SK-N-SH (cell line): ENCODE measurements around the gene TOP3A. TPM values are rescaled to one million over a fixed set of nuclear protein-coding genes. Genes with fewer than 3 reads are reported as not detected.

Experiments
- CTCF ChIA-PET: fragments of 300-600, 350-600 bp; formaldehyde crosslinking; extraction: SDS; loops from one replicate; lab custom pipeline; 2021; lab: Yijun Ruan, JAX
- POLR2A ChIA-PET: fragments of 350-600 bp; sonication (Branson Sonifier 250); formaldehyde crosslinking; extraction: SDS; loops from one replicate; lab custom pipeline; 2020; ENCODE audit warnings: antibody characterized with exemption, inconsistent platforms; lab: Yijun Ruan, JAX
- DNase-seq: peaks from one replicate; pipeline ENCODE4 v3.0.0; 2012
- H2AFZ ChIP-seq: fragments of 200-600 bp; sonication (generic); 2 replicates; pipeline ENCODE4 v1.8.1; 2016; ENCODE audit warnings: antibody characterized with exemption, mild to moderate bottlenecking, low read depth
- H3F3A ChIP-seq: fragments of 200-600 bp; sonication (generic); replicated peaks from 2 replicates; pipeline ENCODE3; 2016; ENCODE audit warnings: antibody characterized with exemption, mild to moderate bottlenecking; ENCODE audit not compliant: insufficient read depth
- H3K27ac ChIP-seq, 2 experiments: fragments of 200-500 bp in 1 of 2; fragments of 200-600 bp in 1 of 2; sonication (Bioruptor generic) in 1 of 2; sonication (generic), shearing (Covaris generic) in 1 of 2; 2 replicates each; pipeline versions ENCODE4 v1.5.1 to v1.6.1; 2014 to 2016; ENCODE audit warnings: low read depth in 2 of 2, inconsistent platforms in 1 of 2, low read length in 1 of 2, mild to moderate bottlenecking in 1 of 2, mixed read lengths in 1 of 2
- H3K27me3 ChIP-seq: fragments of 200-600 bp; sonication (generic), shearing (Covaris generic); 2 replicates; pipeline ENCODE4 v1.6.1; 2016; ENCODE audit warnings: mixed run types; ENCODE audit not compliant: insufficient read depth
- H3K36me3 ChIP-seq, 2 experiments: fragments of 200-500 bp in 1 of 2; fragments of 200-600 bp in 1 of 2; sonication (Bioruptor generic) in 1 of 2; sonication (generic) in 1 of 2; replicated peaks in 1 of 2; 2 replicates each; pipeline versions ENCODE3 to v1.5.1; 2014 to 2016; ENCODE audit warnings: low read length in 1 of 2, mild to moderate bottlenecking in 1 of 2; ENCODE audit not compliant: insufficient read depth in 2 of 2, control insufficient read depth in 1 of 2
- H3K4me1 ChIP-seq, 2 experiments: fragments of 200-500 bp in 1 of 2; fragments of 200-600 bp in 1 of 2; sonication (Bioruptor generic) in 1 of 2; sonication (generic), shearing (Covaris generic) in 1 of 2; 2 replicates each; pipeline versions ENCODE4 v1.5.1 to v1.6.1; 2014 to 2016; ENCODE audit warnings: low read depth in 1 of 2, low read length in 1 of 2, mixed run types in 1 of 2; ENCODE audit not compliant: insufficient read depth in 2 of 2, control insufficient read depth in 1 of 2
- H3K4me2 ChIP-seq: fragments of 200-600 bp; sonication (generic), shearing (Covaris generic); 2 replicates; pipeline ENCODE4 v1.6.1; 2017; ENCODE audit warnings: mixed run types
- H3K4me3 ChIP-seq, 2 experiments: fragments of 200-500 bp in 1 of 2; fragments of 200-600 bp in 1 of 2; sonication (Bioruptor generic) in 1 of 2; sonication (generic), shearing (Covaris generic) in 1 of 2; 2 replicates each; pipeline versions ENCODE4 v1.5.1 to v1.8.1; 2014 to 2016; ENCODE audit warnings: low read depth in 2 of 2, inconsistent platforms in 1 of 2, low read length in 1 of 2, mild to moderate bottlenecking in 1 of 2, mixed read lengths in 1 of 2, moderate library complexity in 1 of 2
- H3K79me2 ChIP-seq: fragments of 200-600 bp; sonication (generic); 2 replicates; pipeline ENCODE4 v1.8.1; 2017; ENCODE audit warnings: mild to moderate bottlenecking; ENCODE audit not compliant: insufficient read depth
- H3K9ac ChIP-seq: fragments of 200-600 bp; sonication (generic); 2 replicates; pipeline ENCODE4 v1.6.1; 2017; ENCODE audit warnings: mixed run types
- H3K9me2 ChIP-seq: fragments of 200-600 bp; sonication (generic); 2 replicates; pipeline ENCODE4 v1.6.1; 2017; ENCODE audit warnings: mixed run types
- H3K9me3 ChIP-seq: fragments of 200-600 bp; sonication (generic); 2 replicates; pipeline ENCODE4 v1.6.1; 2017; ENCODE audit warnings: mixed run types, mild to moderate bottlenecking, moderate library complexity
- H4K20me1 ChIP-seq: fragments of 200-600 bp; sonication (generic); 2 replicates; pipeline ENCODE4 v1.6.1; 2017; ENCODE audit warnings: mild to moderate bottlenecking, mixed run types; ENCODE audit not compliant: insufficient read depth
- CHD2 ChIP-seq: fragments of 150-350 bp; IDR thresholded peaks from 2 replicates; pipeline ENCODE4 v1.6.1; 2018; ENCODE audit warnings: low read length; ENCODE audit not compliant: partially characterized antibody
- EZH2phosphoT487 ChIP-seq: fragments of 200-600 bp; sonication (generic); IDR thresholded peaks from 2 replicates; pipeline ENCODE4 v1.6.1; 2017; ENCODE audit warnings: low read depth, mixed run types, mild to moderate bottlenecking, antibody characterized with exemption, moderate library complexity, borderline replicate concordance
- FOXJ3 ChIP-seq: sonication (generic); formaldehyde crosslinking; IDR thresholded peaks from 2 replicates; pipeline ENCODE4 v1.5.1; 2020; ENCODE audit warnings: mild to moderate bottlenecking, missing genetic modification reagents
- FOXM1 ChIP-seq: IDR thresholded peaks from 2 replicates; pipeline ENCODE4 v1.4.0; 2012; ENCODE audit warnings: low read depth, mild to moderate bottlenecking
- GATA2 ChIP-seq: sonication (generic); formaldehyde crosslinking; IDR thresholded peaks from 2 replicates; pipeline ENCODE4 v1.5.0; 2020; ENCODE audit warnings: mild to moderate bottlenecking, missing genetic modification reagents
- JUND ChIP-seq: IDR thresholded peaks from 2 replicates; pipeline ENCODE4 v1.4.0; 2012
- RAD21 ChIP-seq: IDR thresholded peaks from 2 replicates; pipeline ENCODE4 v1.6.1; 2012; ENCODE audit warnings: mild to moderate bottlenecking, low read length
- RFX5 ChIP-seq: IDR thresholded peaks from 2 replicates; pipeline ENCODE4 v1.6.1; 2012; ENCODE audit warnings: mild to moderate bottlenecking, improper control_type of control experiment, low read length
- RXRA ChIP-seq: IDR thresholded peaks from 2 replicates; pipeline ENCODE4 v1.4.0; 2012; ENCODE audit warnings: low read depth, mild to moderate bottlenecking, borderline replicate concordance
- SMC3 ChIP-seq: IDR thresholded peaks from 2 replicates; pipeline ENCODE4 v1.6.1; 2012; ENCODE audit warnings: low read depth, low read length, improper control_type of control experiment
- TAF1 ChIP-seq: IDR thresholded peaks from 2 replicates; pipeline ENCODE4 v1.6.1; 2012; ENCODE audit warnings: low read depth, mild to moderate bottlenecking, low read length, moderate library complexity, borderline replicate concordance
- TEAD4 ChIP-seq: IDR thresholded peaks from 2 replicates; pipeline ENCODE4 v1.4.0; 2012; ENCODE audit warnings: mild to moderate bottlenecking, borderline replicate concordance; ENCODE audit not compliant: insufficient read depth
- YY1 ChIP-seq: IDR thresholded peaks from 2 replicates; pipeline ENCODE4 v1.4.0; 2012; ENCODE audit warnings: low read depth, mild to moderate bottlenecking
- WGBS: methylation state at CpG from one replicate; pipeline ENCODE4 v1.1.6; 2017; ENCODE audit warnings: low lambda C conversion rate; 5-methylcytosine and 5-hydroxymethylcytosine counted together
- polyA plus RNA-seq, 3 experiments: library from polyadenylated mRNA; depleted of rRNA; stranded (reverse); fragments of >200 nt; gene quantifications; 2 replicates each; pipeline ENCODE4 v1.2.3, GENCODE V29; 2012
- TF ChIP-seq, protein P1 (sequence below): fragments of 200-600 bp; sonication (generic); IDR thresholded peaks from 2 replicates; pipeline ENCODE4 v1.6.1; 2017; ENCODE audit warnings: antibody characterized with exemption, mild to moderate bottlenecking, moderate library complexity
- TF ChIP-seq, protein P2 (sequence below): IDR thresholded peaks from 2 replicates; pipeline ENCODE4; 2012
- TF ChIP-seq, protein P3 (sequence below): IDR thresholded peaks from 2 replicates; pipeline ENCODE4 v1.4.0; 2012; ENCODE audit warnings: low read depth
- TF ChIP-seq, protein P4 (sequence below): IDR thresholded peaks from 2 replicates; pipeline ENCODE4 v1.4.0; 2012; ENCODE audit warnings: low read depth, borderline replicate concordance

Gene TOP3A
- polyA plus RNA-seq, 1 of the 3 experiments (the other 2 are of a cell fraction): 14.7 TPM

DNA sequence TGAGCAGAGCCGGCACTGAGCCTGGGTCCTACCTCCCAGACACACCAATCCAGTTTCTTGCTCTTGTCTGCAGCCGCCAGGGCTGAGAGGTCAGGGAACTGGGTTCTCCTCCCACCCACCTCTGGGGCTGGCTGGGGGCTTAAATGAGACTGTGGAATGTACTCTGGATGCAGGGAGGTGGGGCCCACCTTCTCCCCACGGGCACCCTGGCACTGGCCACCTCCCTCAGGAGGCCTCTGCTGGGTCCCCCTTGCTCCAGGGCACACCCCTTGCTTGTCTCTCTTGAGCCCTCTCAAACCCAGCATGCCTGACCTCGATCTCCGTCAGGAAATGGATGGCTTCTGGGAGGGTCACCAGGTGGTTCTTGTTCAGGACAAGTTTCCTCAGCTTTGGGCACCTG is 62.6 kb downstream of the TOP3A start:
- peaks cover 36% of the 10 kb centered on the region for H4K20me1 ChIP-seq
- POLR2A ChIA-PET: no interaction called here

DNA sequence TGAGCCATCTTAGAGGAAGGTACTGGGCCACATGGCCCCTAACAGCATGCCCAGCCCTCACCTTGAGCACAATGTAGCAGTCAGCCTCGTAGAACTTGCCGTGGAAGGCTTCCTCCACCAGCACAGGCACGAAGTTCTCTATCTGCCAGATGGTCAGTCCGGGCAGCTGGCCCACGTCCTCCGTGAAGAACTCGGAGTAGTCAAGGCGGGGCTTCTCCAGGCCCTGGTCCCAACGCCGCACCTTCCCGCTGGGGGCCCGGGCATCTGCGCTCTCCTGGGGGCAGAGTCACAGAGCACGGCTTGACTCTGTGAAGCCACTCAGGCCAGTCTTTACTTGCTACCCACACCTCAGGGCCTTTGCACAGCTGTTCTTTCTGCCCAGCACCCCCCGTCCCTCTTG is 63.6 kb downstream of the TOP3A start:
- peaks cover 14% of the 10 kb centered on the region for H3K79me2 ChIP-seq
- H3K4me1 ChIP-seq: no peaks in the 10 kb centered on the region
- DNase-seq: no peak
- POLR2A ChIA-PET: no interaction called here
- no peak overlapping the region for H3K4me2 ChIP-seq
- H3F3A ChIP-seq: peaks cover 14% of the 10 kb centered on the region
- no peak for TF ChIP-seq CHD2
- H3K9ac ChIP-seq: no peak overlapping the region
- 95% methylated on average over 7 of the region's 15 CpGs for WGBS
- H3K4me3 ChIP-seq: no peak overlapping the region
- H3K27me3 ChIP-seq: no peaks in the 10 kb centered on the region
- H2AFZ ChIP-seq: no peak overlapping the region
- H3K27ac ChIP-seq: no peak overlapping the region; a peak in 1 of 4 replicates
- H3K9me2 ChIP-seq: no peaks in the 10 kb centered on the region
- no peaks in the 10 kb centered on the region for H3K9me3 ChIP-seq
- H4K20me1 ChIP-seq: peaks cover 27% of the 10 kb centered on the region
- CTCF ChIA-PET: no interaction called here
- peaks cover 29 to 83% of the 10 kb centered on the region in 2 experiments for H3K36me3 ChIP-seq

More for the DNA sequence above, 62.6 kb downstream of the TOP3A start:
- Histone ChIP-seq H3K27ac (no peak overlapping the region; a peak in 1 of 4 replicates), H3K4me1 (peaks cover 0 to 7% of the 10 kb centered on the region in 2 experiments; a peak in 1 of 4 replicates), H3K79me2 (peaks cover 23% of the 10 kb centered on the region), H3K4me2 (no peak overlapping the region), H3K36me3 (peaks cover 29 to 82% of the 10 kb centered on the region in 2 experiments), H3K27me3 (no peaks in the 10 kb centered on the region), H3K4me3 (no peak overlapping the region), H3K9ac (no peak overlapping the region), H3F3A (peaks cover 14% of the 10 kb centered on the region), H3K9me3 (no peaks in the 10 kb centered on the region), H3K9me2 (no peaks in the 10 kb centered on the region), H2AFZ (no peak overlapping the region)
- DNase-seq: no peak
- 100% methylated on average over 1 of the region's 5 CpGs for WGBS
- TF ChIP-seq FOXJ3 (CRISPR knock-in tag) (no peak), RAD21 (no peak), RXRA (no peak)
- TF ChIP-seq, protein P1, sequence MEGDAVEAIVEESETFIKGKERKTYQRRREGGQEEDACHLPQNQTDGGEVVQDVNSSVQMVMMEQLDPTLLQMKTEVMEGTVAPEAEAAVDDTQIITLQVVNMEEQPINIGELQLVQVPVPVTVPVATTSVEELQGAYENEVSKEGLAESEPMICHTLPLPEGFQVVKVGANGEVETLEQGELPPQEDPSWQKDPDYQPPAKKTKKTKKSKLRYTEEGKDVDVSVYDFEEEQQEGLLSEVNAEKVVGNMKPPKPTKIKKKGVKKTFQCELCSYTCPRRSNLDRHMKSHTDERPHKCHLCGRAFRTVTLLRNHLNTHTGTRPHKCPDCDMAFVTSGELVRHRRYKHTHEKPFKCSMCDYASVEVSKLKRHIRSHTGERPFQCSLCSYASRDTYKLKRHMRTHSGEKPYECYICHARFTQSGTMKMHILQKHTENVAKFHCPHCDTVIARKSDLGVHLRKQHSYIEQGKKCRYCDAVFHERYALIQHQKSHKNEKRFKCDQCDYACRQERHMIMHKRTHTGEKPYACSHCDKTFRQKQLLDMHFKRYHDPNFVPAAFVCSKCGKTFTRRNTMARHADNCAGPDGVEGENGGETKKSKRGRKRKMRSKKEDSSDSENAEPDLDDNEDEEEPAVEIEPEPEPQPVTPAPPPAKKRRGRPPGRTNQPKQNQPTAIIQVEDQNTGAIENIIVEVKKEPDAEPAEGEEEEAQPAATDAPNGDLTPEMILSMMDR: no peak
- TF ChIP-seq, protein P2, sequence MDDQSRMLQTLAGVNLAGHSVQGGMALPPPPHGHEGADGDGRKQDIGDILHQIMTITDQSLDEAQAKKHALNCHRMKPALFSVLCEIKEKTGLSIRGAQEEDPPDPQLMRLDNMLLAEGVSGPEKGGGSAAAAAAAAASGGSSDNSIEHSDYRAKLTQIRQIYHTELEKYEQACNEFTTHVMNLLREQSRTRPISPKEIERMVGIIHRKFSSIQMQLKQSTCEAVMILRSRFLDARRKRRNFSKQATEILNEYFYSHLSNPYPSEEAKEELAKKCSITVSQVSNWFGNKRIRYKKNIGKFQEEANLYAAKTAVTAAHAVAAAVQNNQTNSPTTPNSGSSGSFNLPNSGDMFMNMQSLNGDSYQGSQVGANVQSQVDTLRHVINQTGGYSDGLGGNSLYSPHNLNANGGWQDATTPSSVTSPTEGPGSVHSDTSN: no peak
- CTCF ChIA-PET: no interaction called here

DNA sequence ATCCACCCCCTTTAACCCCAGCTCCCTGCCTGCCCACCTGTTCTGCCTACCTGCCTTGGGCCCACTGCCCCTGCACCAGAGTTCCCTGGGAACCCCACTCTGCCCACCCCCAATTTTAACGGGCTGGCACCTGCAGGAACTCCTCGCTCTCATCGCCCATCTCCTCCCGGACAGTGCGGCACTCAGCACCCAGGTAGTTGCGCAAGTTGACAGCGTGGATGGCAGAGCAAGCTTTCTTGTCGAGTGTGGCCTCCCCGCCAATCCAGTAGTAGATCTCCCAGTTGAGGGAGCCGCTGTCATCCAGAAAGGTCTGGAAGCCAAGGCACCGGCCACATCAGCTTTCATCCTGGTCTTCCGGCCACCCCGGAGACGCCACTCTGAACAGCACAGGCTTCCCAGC is 64.1 kb downstream of the TOP3A start:
- peaks cover 22% of the 10 kb centered on the region for H4K20me1 ChIP-seq
- POLR2A ChIA-PET: no interaction called here
- WGBS: 99% methylated on average over 12 of the region's 14 CpGs

More for the DNA sequence above, 64.1 kb downstream of the TOP3A start:
- no peak overlapping the region for H3K9ac ChIP-seq
- CTCF ChIA-PET: no interaction called here
- H3K4me2 ChIP-seq: no peak overlapping the region
- H3K9me2 ChIP-seq: no peaks in the 10 kb centered on the region
- no peak overlapping the region for H2AFZ ChIP-seq
- H3K4me1 ChIP-seq: no peaks in the 10 kb centered on the region
- H3K27ac ChIP-seq: no peak overlapping the region
- DNase-seq: no peak
- H3K27me3 ChIP-seq: no peaks in the 10 kb centered on the region
- H3K9me3 ChIP-seq: no peaks in the 10 kb centered on the region
- H3K4me3 ChIP-seq: no peak overlapping the region
- H3F3A ChIP-seq: peaks cover 14% of the 10 kb centered on the region
- H3K79me2 ChIP-seq: peaks cover 9% of the 10 kb centered on the region
- TF ChIP-seq EZH2phosphoT487 (no peak), YY1 (no peak), JUND (no peak), RFX5 (no peak), SMC3 (no peak), TEAD4 (no peak), FOXM1 (no peak), RXRA (no peak), TAF1 (no peak), GATA2 (CRISPR knock-in tag) (no peak)
- TF ChIP-seq, protein P3, sequence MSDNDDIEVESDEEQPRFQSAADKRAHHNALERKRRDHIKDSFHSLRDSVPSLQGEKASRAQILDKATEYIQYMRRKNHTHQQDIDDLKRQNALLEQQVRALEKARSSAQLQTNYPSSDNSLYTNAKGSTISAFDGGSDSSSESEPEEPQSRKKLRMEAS: no peak
- TF ChIP-seq, protein P4, sequence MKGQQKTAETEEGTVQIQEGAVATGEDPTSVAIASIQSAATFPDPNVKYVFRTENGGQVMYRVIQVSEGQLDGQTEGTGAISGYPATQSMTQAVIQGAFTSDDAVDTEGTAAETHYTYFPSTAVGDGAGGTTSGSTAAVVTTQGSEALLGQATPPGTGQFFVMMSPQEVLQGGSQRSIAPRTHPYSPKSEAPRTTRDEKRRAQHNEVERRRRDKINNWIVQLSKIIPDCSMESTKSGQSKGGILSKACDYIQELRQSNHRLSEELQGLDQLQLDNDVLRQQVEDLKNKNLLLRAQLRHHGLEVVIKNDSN: no peak
- TF ChIP-seq, all 33 proteins: peak for 0
- H3K36me3 ChIP-seq: peaks cover 32 to 83% of the 10 kb centered on the region in 2 experiments
